ENCODE data around the gene LDHAL6A. TPM values are rescaled to one million over a fixed set of nuclear protein-coding genes. Genes with fewer than 3 reads are reported as not detected.

LDHAL6A gene
- total and polyA plus RNA-seq, 9 donors: 0.13 to 0.67 (median 0.15) TPM; not detected in 2

- WGBS (ENCODE audit: insufficient coverage): 100% methylated on average over 2 of the region's 2 CpGs
Observed at GRCh38 chr11:18452927-18453326, 2.7 kb upstream of the LDHAL6A start.

GRCh38 chr11:18457450-18457849, 1.8 kb downstream of the LDHAL6A start:
- Histone ChIP-seq H3K4me1 (ENCODE audit: control insufficient read depth, insufficient read depth, low read length) (no peaks in the 10 kb centered on the region), H3K27me3 (ENCODE audit: control insufficient read depth, insufficient read depth, low read length) (no peaks in the 10 kb centered on the region), H3K4me3 (ENCODE audit: low read length) (no peak overlapping the region), H3K9me3 (replicated peaks; ENCODE audit: control insufficient read depth, low read depth, low read length) (no peaks in the 10 kb centered on the region), H3K36me3 (ENCODE audit: control insufficient read depth, insufficient read depth, low read length) (no peaks in the 10 kb centered on the region), H3K27ac (ENCODE audit: low read length) (no peak overlapping the region)
- WGBS (ENCODE audit: insufficient coverage): 24% methylated on average over 2 of the region's 3 CpGs
- DNase-seq: no peak

More at GRCh38 chr11:18452927-18453326, 2.7 kb upstream of the LDHAL6A start:
- H3K4me1 ChIP-seq (ENCODE audit: control insufficient read depth, insufficient read depth, low read length): no peaks in the 10 kb centered on the region
- no peak overlapping the region for H3K27ac ChIP-seq (ENCODE audit: low read length)
- no peak for DNase-seq
- no peak overlapping the region for H3K4me3 ChIP-seq (ENCODE audit: low read length)
- no peaks in the 10 kb centered on the region for H3K9me3 ChIP-seq (replicated peaks; ENCODE audit: control insufficient read depth, low read depth, low read length)
- H3K27me3 ChIP-seq (ENCODE audit: control insufficient read depth, insufficient read depth, low read length): peaks cover 2% of the 10 kb centered on the region
- no peaks in the 10 kb centered on the region for H3K36me3 ChIP-seq (ENCODE audit: control insufficient read depth, insufficient read depth, low read length)

- H3K4me3 ChIP-seq (ENCODE audit: low read length): no peak overlapping the region
- no peaks in the 10 kb centered on the region for H3K9me3 ChIP-seq (replicated peaks; ENCODE audit: control insufficient read depth, low read depth, low read length)
- H3K27me3 ChIP-seq (ENCODE audit: control insufficient read depth, insufficient read depth, low read length): no peaks in the 10 kb centered on the region
- no CpG with 5 or more reads among the region's 4 CpGs for WGBS (ENCODE audit: insufficient coverage)
- no peaks in the 10 kb centered on the region for H3K36me3 ChIP-seq (ENCODE audit: control insufficient read depth, insufficient read depth, low read length)
- no peak for DNase-seq
- H3K27ac ChIP-seq (ENCODE audit: low read length): no peak overlapping the region
- no peaks in the 10 kb centered on the region for H3K4me1 ChIP-seq (ENCODE audit: control insufficient read depth, insufficient read depth, low read length)
Observed at GRCh38 chr11:18459634-18460033, 4.0 kb downstream of the LDHAL6A start.

- no peak overlapping the region for H3K4me3 ChIP-seq (ENCODE audit: low read length)
- H3K27me3 ChIP-seq (ENCODE audit: control insufficient read depth, insufficient read depth, low read length): no peaks in the 10 kb centered on the region
- H3K9me3 ChIP-seq (replicated peaks; ENCODE audit: control insufficient read depth, low read depth, low read length): no peaks in the 10 kb centered on the region
- H3K36me3 ChIP-seq (ENCODE audit: control insufficient read depth, insufficient read depth, low read length): no peaks in the 10 kb centered on the region
- H3K27ac ChIP-seq (ENCODE audit: low read length): no peak overlapping the region
- no peak for DNase-seq
- no peaks in the 10 kb centered on the region for H3K4me1 ChIP-seq (ENCODE audit: control insufficient read depth, insufficient read depth, low read length)
- 100% methylated on average over 1 of the region's 6 CpGs for WGBS (ENCODE audit: insufficient coverage)
Observed at GRCh38 chr11:18461909-18462308, 6.3 kb downstream of the LDHAL6A start.

- Histone ChIP-seq H3K4me1 (ENCODE audit: control insufficient read depth, insufficient read depth, low read length) (no peaks in the 10 kb centered on the region), H3K4me3 (ENCODE audit: low read length) (no peak overlapping the region), H3K27ac (ENCODE audit: low read length) (no peak overlapping the region), H3K36me3 (ENCODE audit: control insufficient read depth, insufficient read depth, low read length) (no peaks in the 10 kb centered on the region), H3K27me3 (ENCODE audit: control insufficient read depth, insufficient read depth, low read length) (no peaks in the 10 kb centered on the region), H3K9me3 (replicated peaks; ENCODE audit: control insufficient read depth, low read depth, low read length) (no peaks in the 10 kb centered on the region)
- no CpG with 5 or more reads among the region's 1 CpG for WGBS (ENCODE audit: insufficient coverage)
- no peak for DNase-seq
Observed at GRCh38 chr11:18463439-18463838, 7.8 kb downstream of the LDHAL6A start.

GRCh38 chr11:18466402-18466801, 10.7 kb downstream of the LDHAL6A start:
- 50% methylated on average over 1 of the region's 2 CpGs for WGBS (ENCODE audit: insufficient coverage)
- H3K9me3 ChIP-seq (replicated peaks; ENCODE audit: control insufficient read depth, low read depth, low read length): no peaks in the 10 kb centered on the region

GRCh38 chr11:18468059-18468458, 12.4 kb downstream of the LDHAL6A start:
- Histone ChIP-seq H3K27ac (ENCODE audit: low read length) (no peak overlapping the region), H3K4me1 (ENCODE audit: control insufficient read depth, insufficient read depth, low read length) (no peaks in the 10 kb centered on the region), H3K36me3 (ENCODE audit: control insufficient read depth, insufficient read depth, low read length) (peaks cover 2% of the 10 kb centered on the region), H3K9me3 (replicated peaks; ENCODE audit: control insufficient read depth, low read depth, low read length) (no peaks in the 10 kb centered on the region), H3K4me3 (ENCODE audit: low read length) (no peak overlapping the region), H3K27me3 (ENCODE audit: control insufficient read depth, insufficient read depth, low read length) (no peaks in the 10 kb centered on the region)
- DNase-seq: no peak
- no CpG with 5 or more reads among the region's 2 CpGs for WGBS (ENCODE audit: insufficient coverage)

More at GRCh38 chr11:18466402-18466801, 10.7 kb downstream of the LDHAL6A start:
- H3K27ac ChIP-seq (ENCODE audit: low read length): no peak overlapping the region
- H3K27me3 ChIP-seq (ENCODE audit: control insufficient read depth, insufficient read depth, low read length): no peaks in the 10 kb centered on the region
- no peak for DNase-seq
- H3K36me3 ChIP-seq (ENCODE audit: control insufficient read depth, insufficient read depth, low read length): no peaks in the 10 kb centered on the region
- H3K4me3 ChIP-seq (ENCODE audit: low read length): no peak overlapping the region
- H3K4me1 ChIP-seq (ENCODE audit: control insufficient read depth, insufficient read depth, low read length): no peaks in the 10 kb centered on the region

- DNase-seq: no peak
- Histone ChIP-seq H3K27me3 (ENCODE audit: control insufficient read depth, insufficient read depth, low read length) (no peaks in the 10 kb centered on the region), H3K36me3 (ENCODE audit: control insufficient read depth, insufficient read depth, low read length) (peaks cover 5% of the 10 kb centered on the region), H3K4me3 (ENCODE audit: low read length) (no peak overlapping the region), H3K9me3 (replicated peaks; ENCODE audit: control insufficient read depth, low read depth, low read length) (no peaks in the 10 kb centered on the region), H3K4me1 (ENCODE audit: control insufficient read depth, insufficient read depth, low read length) (no peaks in the 10 kb centered on the region), H3K27ac (ENCODE audit: low read length) (no peak overlapping the region)
- no CpG with 5 or more reads among the region's 7 CpGs for WGBS (ENCODE audit: insufficient coverage)
Observed at GRCh38 chr11:18468961-18469360, 13.3 kb downstream of the LDHAL6A start.

GRCh38 chr11:18471995-18472394, 16.3 kb downstream of the LDHAL6A start:
- H3K27ac ChIP-seq (ENCODE audit: low read length): no peak overlapping the region
- H3K4me1 ChIP-seq (ENCODE audit: control insufficient read depth, insufficient read depth, low read length): no peaks in the 10 kb centered on the region

GRCh38 chr11:18472587-18472986, 16.9 kb downstream of the LDHAL6A start:
- Histone ChIP-seq H3K4me1 (ENCODE audit: control insufficient read depth, insufficient read depth, low read length) (no peaks in the 10 kb centered on the region), H3K27ac (ENCODE audit: low read length) (no peak overlapping the region), H3K4me3 (ENCODE audit: low read length) (no peak overlapping the region), H3K9me3 (replicated peaks; ENCODE audit: control insufficient read depth, low read depth, low read length) (no peaks in the 10 kb centered on the region), H3K36me3 (ENCODE audit: control insufficient read depth, insufficient read depth, low read length) (peaks cover 19% of the 10 kb centered on the region), H3K27me3 (ENCODE audit: control insufficient read depth, insufficient read depth, low read length) (no peaks in the 10 kb centered on the region)
- DNase-seq: no peak

More at GRCh38 chr11:18471995-18472394, 16.3 kb downstream of the LDHAL6A start:
- no peak for DNase-seq
- Histone ChIP-seq H3K9me3 (replicated peaks; ENCODE audit: control insufficient read depth, low read depth, low read length) (no peaks in the 10 kb centered on the region), H3K27me3 (ENCODE audit: control insufficient read depth, insufficient read depth, low read length) (no peaks in the 10 kb centered on the region), H3K36me3 (ENCODE audit: control insufficient read depth, insufficient read depth, low read length) (peaks cover 18% of the 10 kb centered on the region), H3K4me3 (ENCODE audit: low read length) (no peak overlapping the region)
- 88% methylated on average over 1 of the region's 3 CpGs for WGBS (ENCODE audit: insufficient coverage)

- WGBS (ENCODE audit: insufficient coverage): 100% methylated on average over 2 of the region's 4 CpGs
Observed at GRCh38 chr11:18479063-18479462, 23.4 kb downstream of the LDHAL6A start.

More at GRCh38 chr11:18479063-18479462, 23.4 kb downstream of the LDHAL6A start:
- Histone ChIP-seq H3K36me3 (ENCODE audit: control insufficient read depth, insufficient read depth, low read length) (peaks cover 56% of the 10 kb centered on the region), H3K4me3 (ENCODE audit: low read length) (no peak overlapping the region), H3K9me3 (replicated peaks; ENCODE audit: control insufficient read depth, low read depth, low read length) (no peaks in the 10 kb centered on the region), H3K27ac (ENCODE audit: low read length) (no peak overlapping the region), H3K4me1 (ENCODE audit: control insufficient read depth, insufficient read depth, low read length) (no peaks in the 10 kb centered on the region), H3K27me3 (ENCODE audit: control insufficient read depth, insufficient read depth, low read length) (no peaks in the 10 kb centered on the region)
- no peak for DNase-seq
